Effector memory CD8-positive, alpha-beta T cell (primary cell): ENCODE results near the gene LIMS1.
"Not testable (repeated sequence)": the region's sequence is repeated elsewhere in the genome, so short reads cannot be mapped to it uniquely, and the experiment has no call there.

ENCODE experiments used
- ATAC-seq: fragments of 150-1000 bp; cut with Tn5 transposase; replicated peaks from 2 replicates; pipeline ENCODE4 v1.10.0; 2021; ENCODE audit warnings: mild to moderate bottlenecking, moderate library complexity
- DNase-seq, 3 experiments: peaks; one replicate each; pipeline ENCODE4 v3.0.0; 2021
- H3K27ac Mint-ChIP-seq, 2 donors: one replicate each; pipeline ENCODE4 v1.8.0; 2022; ENCODE audit warnings: mild to moderate bottlenecking in 2 of 2, mixed read lengths in 2 of 2, moderate library complexity in 2 of 2
- H3K27me3 Mint-ChIP-seq, 2 donors: one replicate each; pipeline ENCODE4 v1.8.0; 2022; ENCODE audit warnings: mixed read lengths in 2 of 2
- H3K36me3 Mint-ChIP-seq: one replicate; pipeline ENCODE4 v1.8.0; 2022; ENCODE audit warnings: mild to moderate bottlenecking, moderate library complexity, mixed read lengths; ENCODE audit not compliant: insufficient read depth
- H3K4me1 Mint-ChIP-seq, 2 donors: one replicate each; pipeline ENCODE4 v1.8.0; 2022; ENCODE audit warnings: low read depth in 2 of 2, mixed read lengths in 2 of 2
- H3K4me3 Mint-ChIP-seq, 2 donors: one replicate each; pipeline ENCODE4 v1.8.0; 2022; ENCODE audit warnings: mild to moderate bottlenecking in 2 of 2, mixed read lengths in 2 of 2, moderate library complexity in 2 of 2
- H3K9me3 Mint-ChIP-seq, 2 donors: one replicate each; pipeline ENCODE4 v1.8.0; 2022; ENCODE audit warnings: mixed read lengths in 2 of 2

The LIMS1 gene

DNA sequence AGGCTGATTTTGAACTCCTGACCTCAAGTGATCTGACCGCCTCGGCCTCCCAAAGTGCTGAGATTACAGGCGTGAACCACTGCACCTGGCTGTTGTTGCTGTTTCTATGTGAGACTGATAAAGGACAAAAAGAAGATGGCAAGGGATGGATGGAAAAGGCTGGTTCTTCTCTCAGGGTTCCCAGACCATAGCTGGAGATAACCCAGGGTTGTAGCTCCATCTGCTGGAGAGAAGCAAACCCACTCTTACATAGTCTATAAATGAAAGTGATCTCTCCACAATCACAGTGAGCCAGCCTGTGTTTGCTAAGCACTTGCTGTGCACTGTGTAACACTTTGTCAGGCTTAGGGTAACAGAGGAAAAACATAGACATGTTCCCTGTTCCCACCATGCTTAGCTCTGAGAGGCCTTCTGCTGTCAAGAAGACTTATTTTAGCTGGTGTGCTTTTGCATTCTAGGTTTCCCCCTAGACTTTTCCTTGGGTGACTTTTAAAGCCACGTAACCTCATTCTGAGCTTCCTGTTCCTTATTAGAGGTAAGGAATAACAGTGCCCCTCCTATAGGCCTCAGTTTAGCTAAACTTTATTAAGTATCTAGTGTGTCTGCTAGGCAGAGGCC, 49.7 kb downstream of the LIMS1 start:
- no peaks in the 10 kb centered on the region for H3K9me3 Mint-ChIP-seq
- H3K4me1 Mint-ChIP-seq, result peaks cover 21 to 25% of the 10 kb centered on the region in 2 donors
- H3K27me3 Mint-ChIP-seq, result no peaks in the 10 kb centered on the region
- H3K27ac Mint-ChIP-seq, result peak overlapping the region in 1 of 2 donors; percentile 71
- peaks cover 5% of the 10 kb centered on the region for H3K36me3 Mint-ChIP-seq
- ATAC-seq (peak; percentile 90), DNase-seq (peak; percentile 50 to 61 (median 56))
- H3K4me3 Mint-ChIP-seq, result no peak overlapping the region

DNA sequence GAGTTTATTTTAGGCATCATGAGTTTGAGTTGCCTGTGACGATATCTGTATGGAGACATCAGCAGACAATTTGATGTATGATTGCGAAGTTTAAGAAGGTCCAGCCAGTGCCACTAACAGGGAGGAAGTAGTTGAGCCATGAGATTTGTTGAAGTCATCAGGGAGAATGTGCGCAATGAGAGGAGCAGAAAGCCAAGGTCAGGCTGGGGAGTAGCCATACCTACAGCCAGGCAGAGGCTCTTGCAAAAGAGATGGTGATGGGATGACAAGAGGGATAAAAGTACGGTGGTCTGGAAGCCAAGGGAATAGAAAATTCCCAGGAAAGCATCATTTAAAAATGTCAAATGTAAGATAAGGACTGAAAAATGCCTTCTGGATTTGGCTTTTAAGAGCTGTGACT, 51.2 kb downstream of the LIMS1 start:
- H3K27ac Mint-ChIP-seq, result peak overlapping the region in 1 of 2 donors; percentile 15
- H3K36me3 Mint-ChIP-seq, result peaks cover 5% of the 10 kb centered on the region
- no peak for ATAC-seq
- no peak for DNase-seq
- no peaks in the 10 kb centered on the region for H3K27me3 Mint-ChIP-seq
- no peaks in the 10 kb centered on the region for H3K9me3 Mint-ChIP-seq
- H3K4me3 Mint-ChIP-seq, result no peak overlapping the region
- H3K4me1 Mint-ChIP-seq, result peaks cover 17 to 18% of the 10 kb centered on the region in 2 donors

DNA sequence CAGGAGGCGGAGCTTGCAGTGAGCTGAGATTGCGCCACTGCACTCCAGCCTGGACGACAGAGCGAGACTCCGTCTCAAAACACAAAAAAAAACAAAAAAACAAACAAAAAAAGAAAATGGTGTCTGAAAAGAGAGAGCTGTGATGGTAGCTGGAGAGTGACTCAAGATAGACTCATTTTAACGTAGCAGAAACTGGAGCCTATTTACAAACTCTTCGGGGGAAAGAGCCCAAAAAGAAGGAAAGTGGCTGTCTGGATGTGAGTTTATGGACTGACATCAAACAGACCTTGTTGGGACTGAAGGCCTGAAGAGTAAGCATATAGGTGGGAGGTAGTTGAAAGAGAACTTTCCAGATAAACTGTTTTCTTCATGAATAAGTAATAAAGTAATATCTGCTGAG, 51.8 kb downstream of the LIMS1 start:
- peaks cover 15 to 21% of the 10 kb centered on the region in 2 donors for H3K4me1 Mint-ChIP-seq
- DNase-seq (no peak), ATAC-seq (no peak)
- H3K4me3 Mint-ChIP-seq, result no peak overlapping the region
- H3K27me3 Mint-ChIP-seq, result no peaks in the 10 kb centered on the region
- H3K9me3 Mint-ChIP-seq, result no peaks in the 10 kb centered on the region
- H3K27ac Mint-ChIP-seq, result peak overlapping the region; percentile 6 to 15
- peaks cover 5% of the 10 kb centered on the region for H3K36me3 Mint-ChIP-seq

DNA sequence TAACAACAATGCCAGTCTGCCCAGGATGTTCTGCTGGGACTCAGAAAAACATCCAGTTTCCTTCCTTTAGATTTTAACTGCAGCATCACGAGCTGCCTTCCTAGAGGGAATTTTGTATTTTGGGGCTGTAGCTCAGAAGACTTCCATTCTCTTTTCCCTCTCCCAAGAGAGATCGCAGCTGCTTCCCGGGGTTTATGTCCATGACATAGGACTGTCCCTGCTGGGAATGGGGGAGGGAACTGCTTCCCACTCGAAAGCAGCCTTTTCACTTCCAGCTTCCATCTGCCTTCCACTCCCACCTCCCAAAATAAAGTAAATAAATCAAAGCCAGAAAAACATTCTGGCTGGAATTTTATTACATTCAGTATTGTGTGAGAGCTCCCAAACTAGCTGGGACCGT, 52.4 kb downstream of the LIMS1 start:
- Mint-ChIP-seq H3K27me3 (no peaks in the 10 kb centered on the region), H3K4me3 (no peak overlapping the region), H3K36me3 (peaks cover 5% of the 10 kb centered on the region), H3K9me3 (no peaks in the 10 kb centered on the region), H3K27ac (no peak overlapping the region), H3K4me1 (peaks cover 15 to 21% of the 10 kb centered on the region in 2 donors)
- no peak for DNase-seq
- ATAC-seq, result no peak

DNA sequence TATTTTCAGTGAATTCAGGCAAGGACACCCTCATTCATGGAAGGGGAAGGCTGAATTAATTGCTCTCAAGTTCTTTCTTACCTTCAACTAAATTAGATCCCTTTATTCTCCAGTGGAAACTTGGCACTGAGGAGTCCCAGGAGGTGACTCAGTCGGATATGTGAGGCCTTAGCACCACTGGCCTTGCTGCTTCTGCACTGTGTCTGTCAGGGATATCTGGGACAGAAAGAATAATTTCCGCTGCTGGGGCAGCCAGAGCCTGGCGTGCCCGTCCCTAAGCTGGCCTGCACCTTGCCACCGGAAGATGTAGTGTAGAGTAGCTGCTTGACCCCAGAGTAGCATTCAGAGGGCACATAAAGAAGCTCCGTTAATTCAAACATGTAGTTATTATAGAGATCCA, 53.4 kb downstream of the LIMS1 start:
- Mint-ChIP-seq H3K4me3 (peak overlapping the region in 1 of 2 donors; percentile 63), H3K9me3 (no peaks in the 10 kb centered on the region), H3K4me1 (peaks cover 15 to 21% of the 10 kb centered on the region in 2 donors), H3K27me3 (no peaks in the 10 kb centered on the region), H3K27ac (peak overlapping the region; percentile 61 to 76), H3K36me3 (no peaks in the 10 kb centered on the region)
- DNase-seq, result no peak
- no peak for ATAC-seq

DNA sequence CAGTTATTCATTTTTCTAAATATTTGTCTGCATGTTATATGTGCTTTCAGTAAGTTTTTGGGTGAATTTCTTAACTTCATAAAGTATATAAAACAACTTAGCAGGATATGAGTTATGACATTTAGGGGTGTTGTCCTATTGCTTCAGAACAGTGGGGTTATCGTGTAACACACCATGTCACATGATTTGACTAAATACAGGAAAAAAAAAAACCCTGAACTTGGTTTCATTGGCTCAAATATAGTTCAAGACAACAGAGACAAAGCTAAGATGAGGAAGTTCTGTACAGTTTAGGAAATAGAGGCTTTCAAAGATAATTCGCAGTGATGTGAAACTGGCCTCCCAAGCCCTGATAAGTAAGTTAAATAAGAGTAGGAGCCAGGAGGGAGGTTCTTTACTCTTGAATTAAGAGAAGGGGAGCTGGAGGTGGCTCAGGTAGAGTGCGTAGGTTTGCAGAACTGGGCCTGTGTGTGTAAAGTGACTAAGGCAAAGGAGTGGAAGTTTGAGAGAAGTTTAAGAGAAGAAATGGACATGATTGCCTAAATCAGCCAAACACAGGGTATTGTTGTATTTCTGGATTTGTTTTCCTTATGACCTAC, 53.9 kb downstream of the LIMS1 start:
- peak overlapping the region; percentile 61 to 76 for H3K27ac Mint-ChIP-seq
- H3K9me3 Mint-ChIP-seq, result no peaks in the 10 kb centered on the region
- H3K4me3 Mint-ChIP-seq, result peak overlapping the region in 1 of 2 donors; percentile 63
- H3K27me3 Mint-ChIP-seq, result no peaks in the 10 kb centered on the region
- no peaks in the 10 kb centered on the region for H3K36me3 Mint-ChIP-seq
- DNase-seq, result no peak
- peak; percentile 54 for ATAC-seq
- peaks cover 15 to 21% of the 10 kb centered on the region in 2 donors for H3K4me1 Mint-ChIP-seq

DNA sequence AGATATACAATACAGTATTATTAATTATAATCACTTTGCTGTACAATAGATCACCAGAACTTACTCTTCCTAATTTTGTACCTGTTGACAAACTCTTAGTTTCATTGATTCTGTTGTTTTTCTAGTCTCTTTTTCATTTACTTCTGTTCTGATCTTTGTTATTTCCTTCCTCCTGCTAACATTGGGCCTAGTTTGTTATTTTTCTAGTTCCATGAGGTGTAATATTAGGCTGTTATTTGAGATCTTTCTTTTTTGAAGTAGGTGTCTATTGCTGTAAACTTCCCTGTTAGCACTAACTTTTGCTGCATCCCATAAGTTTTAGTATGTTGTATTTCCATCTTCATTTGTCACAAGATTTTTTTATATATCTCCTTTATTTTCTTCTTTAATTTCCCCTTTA, 55.1 kb downstream of the LIMS1 start:
- no peak overlapping the region for H3K27ac Mint-ChIP-seq
- H3K4me1 Mint-ChIP-seq, result peaks cover 17 to 20% of the 10 kb centered on the region in 2 donors
- H3K27me3 Mint-ChIP-seq, result no peaks in the 10 kb centered on the region
- H3K9me3 Mint-ChIP-seq, result no peaks in the 10 kb centered on the region
- H3K4me3 Mint-ChIP-seq, result no peak overlapping the region
- no peaks in the 10 kb centered on the region for H3K36me3 Mint-ChIP-seq
- no peak for ATAC-seq
- no peak for DNase-seq

DNA sequence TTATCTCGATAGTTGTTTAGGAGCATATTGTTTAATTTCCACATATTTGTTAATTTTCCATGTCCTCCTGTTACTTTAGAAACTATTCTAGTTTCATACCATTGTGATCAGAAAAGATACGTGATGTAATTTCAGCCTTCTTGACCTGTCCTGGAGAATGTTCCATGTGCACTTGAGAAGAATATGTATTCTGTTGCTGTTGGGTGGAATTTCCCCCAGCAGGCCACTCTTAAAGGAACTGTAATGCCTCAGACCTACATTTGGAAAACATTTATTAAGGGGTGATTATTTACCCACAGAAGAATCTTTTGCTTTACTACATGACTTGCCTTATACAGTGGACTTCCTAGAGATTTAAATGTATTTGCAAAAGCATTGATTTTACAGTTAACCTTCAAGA, 55.5 kb downstream of the LIMS1 start:
- Mint-ChIP-seq H3K9me3 (no peaks in the 10 kb centered on the region), H3K36me3 (no peaks in the 10 kb centered on the region), H3K4me3 (no peak overlapping the region), H3K27me3 (no peaks in the 10 kb centered on the region), H3K4me1 (peaks cover 17 to 20% of the 10 kb centered on the region in 2 donors), H3K27ac (no peak overlapping the region)
- no peak for ATAC-seq
- DNase-seq, result no peak

DNA sequence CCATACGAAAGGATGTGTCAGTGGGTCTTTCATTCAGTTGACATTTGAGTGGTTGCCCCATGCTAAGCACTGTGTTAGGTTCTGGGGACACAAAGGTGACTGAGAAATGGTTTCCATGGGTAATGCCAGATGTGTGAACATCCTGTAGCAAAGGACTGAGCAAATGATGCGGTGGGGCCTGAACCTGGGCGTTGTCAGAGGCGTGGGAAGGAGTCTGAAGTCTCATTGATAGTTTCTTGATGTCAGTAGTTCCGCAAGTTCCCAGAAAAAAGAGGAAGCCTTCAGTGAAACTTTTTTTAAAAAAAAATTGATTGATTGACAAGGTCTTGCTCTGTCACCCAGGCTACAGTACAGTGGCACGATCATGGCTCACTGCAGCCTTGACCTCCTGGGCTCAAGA, 56.9 kb downstream of the LIMS1 start:
- DNase-seq, result no peak
- H3K27me3 Mint-ChIP-seq, result no peaks in the 10 kb centered on the region
- no peaks in the 10 kb centered on the region for H3K9me3 Mint-ChIP-seq
- H3K4me3 Mint-ChIP-seq, result no peak overlapping the region
- H3K27ac Mint-ChIP-seq, result no peak overlapping the region
- ATAC-seq, result peak; percentile 27
- H3K4me1 Mint-ChIP-seq, result peaks cover 26 to 27% of the 10 kb centered on the region in 2 donors
- H3K36me3 Mint-ChIP-seq, result no peaks in the 10 kb centered on the region

DNA sequence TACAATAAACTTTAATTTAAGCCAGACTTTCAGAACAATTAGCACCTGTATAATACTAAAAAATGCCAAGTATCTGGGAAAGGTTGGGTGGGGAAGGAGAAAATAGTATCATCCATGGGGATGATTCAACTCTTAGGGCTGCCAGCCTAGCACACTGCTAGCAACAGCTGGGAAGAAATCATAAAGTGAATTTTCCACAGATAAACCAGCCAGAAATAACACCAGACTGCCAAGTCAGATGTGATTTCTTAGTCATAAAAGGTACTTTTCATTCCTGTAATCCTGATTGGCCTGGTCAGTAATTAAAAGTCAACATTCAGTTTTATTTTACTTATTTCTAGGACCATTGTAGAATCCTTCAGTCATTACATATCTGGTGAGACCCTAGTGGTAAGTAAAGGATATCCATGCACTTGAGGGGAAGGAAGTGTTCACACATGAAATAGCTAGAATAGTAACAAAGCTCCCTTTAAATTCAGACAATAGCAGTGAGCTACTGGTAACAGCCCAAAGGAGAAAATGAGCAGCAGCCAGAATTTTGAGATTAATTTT, 59.4 kb downstream of the LIMS1 start:
- DNase-seq (no peak), ATAC-seq (no peak)
- H3K27ac Mint-ChIP-seq, result peak overlapping the region in 1 of 2 donors; percentile 22
- no peaks in the 10 kb centered on the region for H3K27me3 Mint-ChIP-seq
- no peaks in the 10 kb centered on the region for H3K36me3 Mint-ChIP-seq
- no peaks in the 10 kb centered on the region for H3K9me3 Mint-ChIP-seq
- H3K4me1 Mint-ChIP-seq, result peaks cover 18 to 19% of the 10 kb centered on the region in 2 donors
- no peak overlapping the region for H3K4me3 Mint-ChIP-seq

DNA sequence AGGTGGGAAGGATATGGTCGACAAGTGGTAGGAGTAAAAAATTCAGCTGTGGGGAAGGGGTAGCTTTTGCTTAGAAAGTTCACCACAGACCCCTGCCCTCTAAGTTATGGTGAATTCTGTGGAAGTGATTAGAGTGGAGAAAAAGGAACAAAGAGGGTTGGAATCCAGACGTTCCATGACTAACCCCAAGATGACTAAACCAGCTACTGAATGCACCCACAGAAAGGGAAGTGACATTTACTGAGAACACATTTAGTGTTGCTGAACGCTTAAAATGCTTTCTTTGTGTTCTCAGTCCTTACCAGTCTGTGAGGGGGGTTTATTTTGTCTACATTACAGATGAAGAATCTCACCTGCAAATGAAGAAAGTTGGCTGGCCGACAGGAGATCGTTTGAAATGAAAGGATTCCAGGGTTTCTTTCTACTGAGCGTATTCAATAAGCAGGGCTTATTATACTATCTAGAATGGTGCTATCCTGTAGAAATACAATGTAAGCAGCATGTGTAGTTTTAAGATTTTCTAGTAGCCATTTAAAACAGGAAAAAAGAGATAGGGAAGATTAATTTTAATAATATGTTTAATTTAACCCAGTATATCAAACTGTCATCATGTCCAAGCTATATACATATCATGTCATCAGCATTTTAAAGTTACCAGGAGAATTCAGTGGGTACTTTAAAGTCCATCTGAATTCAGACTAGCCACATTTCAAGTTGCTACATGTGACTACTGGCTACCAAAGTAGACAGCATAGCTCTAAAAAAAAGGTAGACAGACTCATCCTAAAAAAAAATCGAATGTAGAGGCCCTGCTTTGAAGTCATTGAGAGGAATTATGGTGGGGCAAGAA, 60.1 kb downstream of the LIMS1 start:
- no peak overlapping the region for H3K4me3 Mint-ChIP-seq

DNA sequence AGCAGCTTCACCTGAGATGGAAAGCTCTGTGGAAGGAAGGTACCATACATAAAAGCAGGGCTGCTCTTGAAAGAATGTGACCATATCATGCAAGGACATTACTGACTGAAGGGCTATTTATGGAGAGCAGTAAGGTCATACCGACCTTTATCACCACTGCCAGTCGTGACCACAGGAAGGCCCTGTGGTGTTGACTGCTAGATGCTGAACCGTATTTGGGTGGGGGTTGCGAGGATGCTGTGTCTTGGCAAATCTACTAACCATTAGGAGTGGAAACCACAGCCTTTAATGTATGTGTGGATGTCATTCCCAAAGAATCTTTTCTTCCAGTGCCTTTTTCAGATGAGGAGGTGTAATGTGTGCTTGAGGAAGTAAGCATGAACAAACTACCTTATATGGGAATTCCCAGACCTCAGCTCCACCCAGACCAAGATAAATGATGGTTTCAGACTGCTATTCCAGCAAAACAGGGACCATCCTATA, 60.8 kb downstream of the LIMS1 start:
- Mint-ChIP-seq H3K4me1 (peaks cover 16 to 19% of the 10 kb centered on the region in 2 donors), H3K27ac (peak overlapping the region; percentile 53 to 91), H3K9me3 (no peaks in the 10 kb centered on the region), H3K36me3 (no peaks in the 10 kb centered on the region), H3K4me3 (no peak overlapping the region), H3K27me3 (no peaks in the 10 kb centered on the region)
- ATAC-seq (no peak), DNase-seq (no peak)

More for the DNA sequence above, 60.1 kb downstream of the LIMS1 start:
- Mint-ChIP-seq H3K27ac (peak overlapping the region; percentile 22 to 53), H3K36me3 (no peaks in the 10 kb centered on the region), H3K4me1 (peaks cover 18 to 19% of the 10 kb centered on the region in 2 donors), H3K9me3 (no peaks in the 10 kb centered on the region), H3K27me3 (no peaks in the 10 kb centered on the region)
- DNase-seq (no peak), ATAC-seq (peak; percentile 34)

DNA sequence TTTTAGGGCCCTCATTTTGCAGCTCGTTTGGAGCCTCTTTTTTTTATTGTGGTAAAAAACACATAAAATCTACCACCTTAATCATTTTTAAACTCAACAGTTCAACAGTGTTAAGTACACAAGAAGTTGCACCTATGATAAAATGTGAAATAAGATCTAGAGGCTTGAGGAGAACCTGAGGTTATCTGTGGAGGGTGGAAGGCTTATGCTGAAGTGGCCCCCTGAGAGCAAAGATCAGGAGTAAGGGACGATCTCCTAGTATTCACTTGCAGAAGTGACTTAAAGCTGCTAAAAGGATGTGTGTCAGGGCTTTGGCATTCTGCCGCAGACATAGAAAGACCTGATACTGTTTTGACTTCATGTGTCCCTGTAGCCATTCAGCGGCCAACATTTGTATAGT, 61.5 kb downstream of the LIMS1 start:
- not testable (repeated sequence) for H3K9me3 Mint-ChIP-seq, ATAC-seq, H3K4me3 Mint-ChIP-seq, H3K36me3 Mint-ChIP-seq, H3K27me3 Mint-ChIP-seq, DNase-seq
- Mint-ChIP-seq H3K27ac (peak overlapping the region in 1 of 2 donors; percentile 91), H3K4me1 (peaks cover 14 to 23% of the 10 kb centered on the region in 2 donors)
